K562 (cell line): Measurements from ENCODE around the gene MED13L. TPM values are rescaled to one million over a fixed set of nuclear protein-coding genes. Genes with fewer than 3 reads are reported as not detected.

Experiments
- ATAC-seq: fragments of 200-7000 bp; cut with Tn5 transposase; 3 replicates; pipeline ENCODE4 v1.9.1; 2020; ENCODE audit warnings: moderate library complexity
- BruUV-seq: library from RNA; stranded (reverse); fragments of 400-500 nt; replicated peaks from 2 replicates; lab custom pipeline; 2021; lab: Mats Ljungman, UMichigan
- CTCF ChIA-PET: fragments of 300-600 bp; formaldehyde crosslinking; extraction: SDS; loops from one replicate; lab custom pipeline; 2021; ENCODE audit warnings: low intra/inter-chr PET ratio; lab: Yijun Ruan, JAX
- POLR2A ChIA-PET: fragments of 300-600, 350-650 bp; sonication (Branson Sonifier 250); formaldehyde crosslinking; extraction: SDS; loops from one replicate; lab custom pipeline; 2021; ENCODE audit warnings: antibody characterized with exemption, inconsistent platforms; lab: Yijun Ruan, JAX
- DNase-seq, 4 experiments: peaks; one replicate each; pipeline versions ENCODE4 v3.0.0 to v3.0.0-alpha.2; 2011 to 2018; ENCODE audit warnings: low spot score in 3 of 4, mixed read lengths in 3 of 4; ENCODE audit errors: extremely low read depth in 1 of 4
- FAIRE-seq: peaks from 2 replicates; lab custom pipeline; 2011; peaks lifted over from hg19 to GRCh38; lab: Jason Lieb, UNC
- H2AFZ ChIP-seq: 2 replicates; pipeline ENCODE4 v1.6.0; 2011; ENCODE audit warnings: low read depth, low read length, control low read depth, inconsistent platforms
- H3K27ac ChIP-seq: fragments of 200-600 bp; 3 replicates; pipeline ENCODE4 v1.8.0; 2011; ENCODE audit warnings: low read depth, mild to moderate bottlenecking, control low read depth, inconsistent platforms, low read length, moderate library complexity, mixed read lengths; ENCODE audit errors: extremely low read depth
- H3K27me3 ChIP-seq, 2 experiments: fragments of 300-600 bp in 1 of 2; 2 replicates in 1 of 2; 3 replicates in 1 of 2; pipeline versions ENCODE4 v1.6.0 to v1.8.0; 2011; ENCODE audit warnings: inconsistent platforms in 2 of 2, low read length in 2 of 2, mild to moderate bottlenecking in 1 of 2, mixed read lengths in 1 of 2, moderate library complexity in 1 of 2; ENCODE audit not compliant: control insufficient read depth in 2 of 2, insufficient read depth in 2 of 2
- H3K36me3 ChIP-seq: fragments of 300-600 bp; 3 replicates; pipeline ENCODE4 v1.8.0; 2011; ENCODE audit warnings: mild to moderate bottlenecking, low read length, inconsistent platforms; ENCODE audit not compliant: control insufficient read depth, insufficient read depth
- H3K4me1 ChIP-seq, 2 experiments: fragments of 200-600 bp in 1 of 2; replicated peaks in 1 of 2; 2 replicates in 1 of 2; 3 replicates in 1 of 2; pipeline versions ENCODE4 v1.5.1 to v1.8.0; 2011; ENCODE audit warnings: inconsistent platforms in 2 of 2, low read length in 2 of 2, mild to moderate bottlenecking in 1 of 2, mixed read lengths in 1 of 2, moderate library complexity in 1 of 2; ENCODE audit not compliant: control insufficient read depth in 2 of 2, insufficient read depth in 2 of 2
- H3K4me2 ChIP-seq: 2 replicates; pipeline ENCODE4 v1.6.1; 2011; ENCODE audit warnings: low read length, control low read depth, inconsistent platforms, mixed read lengths; ENCODE audit not compliant: insufficient read depth
- H3K4me3 ChIP-seq: fragments of 200-600 bp; sonication (generic), shearing (Covaris generic); 2 replicates; pipeline ENCODE4 v1.5.1; 2016; ENCODE audit warnings: control low read depth, inconsistent platforms
- H3K79me2 ChIP-seq: fragments of 200-600 bp; 3 replicates; pipeline ENCODE4 v1.8.0; 2011; ENCODE audit warnings: low read length, inconsistent platforms; ENCODE audit not compliant: control insufficient read depth, insufficient read depth
- H3K9ac ChIP-seq, 2 experiments: 2 replicates each; pipeline versions ENCODE4 v1.6.0 to v1.6.1; 2011; ENCODE audit warnings: low read depth in 2 of 2, low read length in 2 of 2, control low read depth in 1 of 2, inconsistent platforms in 1 of 2, mild to moderate bottlenecking in 1 of 2, mixed read lengths in 1 of 2; ENCODE audit not compliant: insufficient read depth in 1 of 2
- H3K9me1 ChIP-seq: one replicate; pipeline ENCODE4 v1.6.0; 2011; ENCODE audit warnings: inconsistent platforms, mild to moderate bottlenecking, low read length, moderate library complexity; ENCODE audit not compliant: control insufficient read depth, insufficient read depth
- H3K9me3 ChIP-seq: replicated peaks from 2 replicates; pipeline ENCODE4 v1.5.1; 2011; ENCODE audit warnings: low read depth, low read length, inconsistent platforms; ENCODE audit not compliant: control insufficient read depth, insufficient read depth
- H4K20me1 ChIP-seq: replicated peaks from 2 replicates; pipeline ENCODE4 v1.6.1; 2011; ENCODE audit warnings: low read length, inconsistent platforms, mixed read lengths; ENCODE audit not compliant: control insufficient read depth, insufficient read depth
- ARNT ChIP-seq, 2 experiments: fragments of 450-650 bp; IDR thresholded peaks; 2 replicates each; pipeline ENCODE4 v1.6.1; 2016; ENCODE audit warnings: mild to moderate bottlenecking in 1 of 2
- E2F1 ChIP-seq: sonication (generic); formaldehyde crosslinking; IDR thresholded peaks from 2 replicates; pipeline ENCODE4 v1.8.1; 2023; ENCODE audit warnings: mild to moderate bottlenecking, missing genetic modification reagents, moderate library complexity
- HMG20A ChIP-seq: fragments of 450-650 bp; formaldehyde crosslinking; conservative IDR thresholded peaks from 2 replicates; pipeline ENCODE4 v1.4.0; 2020; ENCODE audit warnings: mild to moderate bottlenecking, mixed read lengths
- NFRKB ChIP-seq: fragments of 450-650 bp; IDR thresholded peaks from 2 replicates; pipeline ENCODE4 v1.6.1; 2016; ENCODE audit warnings: low read depth
- NKRF ChIP-seq: fragments of 450-650 bp; IDR thresholded peaks from 2 replicates; pipeline ENCODE4 v1.6.1; 2016; ENCODE audit warnings: borderline replicate concordance
- PCBP2 ChIP-seq: fragments of 200-400 bp; formaldehyde crosslinking; IDR thresholded peaks from 2 replicates; pipeline ENCODE4 v1.6.1; 2018; ENCODE audit warnings: low read length, low read depth, mild to moderate bottlenecking, moderate library complexity; ENCODE audit not compliant: poor library complexity, severe bottlenecking
- RBM25 ChIP-seq: fragments of 200-400 bp; formaldehyde crosslinking; IDR thresholded peaks from 2 replicates; pipeline ENCODE4 v1.6.1; 2018; ENCODE audit warnings: low read length, low read depth, moderate library complexity; ENCODE audit not compliant: severe bottlenecking
- THRB ChIP-seq: fragments of 450-650 bp; formaldehyde crosslinking; conservative IDR thresholded peaks from 2 replicates; pipeline ENCODE4 v1.4.0; 2022; ENCODE audit warnings: mild to moderate bottlenecking, missing genetic modification characterization
- ZBTB2 ChIP-seq: fragments of 450-650 bp; IDR thresholded peaks from 2 replicates; pipeline ENCODE4 v1.6.1; 2016; ENCODE audit warnings: antibody characterized with exemption
- ZNF217 ChIP-seq: sonication (generic); formaldehyde crosslinking; IDR thresholded peaks from 2 replicates; pipeline ENCODE4 v1.8.0; 2022; ENCODE audit warnings: mild to moderate bottlenecking, missing genetic modification reagents
- ZNF551 ChIP-seq: fragments of 250-450 bp; sonication (Bioruptor Pico); IDR thresholded peaks from 2 replicates; pipeline ENCODE4 v1.5.0; 2021; ENCODE audit warnings: mild to moderate bottlenecking, moderate library complexity
- WGBS: fragments of 100-300 bp; shearing (Covaris generic); methylation state at CpG from one replicate; pipeline ENCODE4 v1.1.6; 2016; ENCODE audit warnings: low coverage, mixed read lengths; ENCODE audit not compliant: insufficient coverage; ENCODE audit errors: missing lambda C conversion rate; 5-methylcytosine and 5-hydroxymethylcytosine counted together
- in situ Hi-C: fragments of 300-500 bp; cut with MboI; formaldehyde crosslinking; loops from 4 replicates; pipeline ENCODE4 v1.15.0; 2018; ENCODE audit warnings: inconsistent platforms, mixed read lengths
- intact Hi-C: fragments of 100-400 bp; cut with micrococcal nuclease; formaldehyde crosslinking; loops from 2 replicates; pipeline ENCODE4 v1.14.2; 2022
- polyA plus RNA-seq, 8 experiments: library from polyadenylated mRNA; depleted of rRNA in 4 of 8; stranded (reverse) in 5 of 8; unstranded in 3 of 8; fragments of >200 nt; fragmentation: Nextera tagmentation in 2 of 8; fragmentation: Illumina TruSeq in 1 of 8; extraction: Ambion mirVana in 2 of 8; extraction: Trizol in 1 of 8; gene quantifications; 2 replicates each; pipeline versions ENCODE4 v1.2.1 to v1.2.3, GENCODE V29; 2011 to 2014; ENCODE audit warnings: inconsistent platforms in 1 of 8, missing spikeins in 1 of 8
- total RNA-seq, 7 experiments: library from RNA; depleted of rRNA in 6 of 7; stranded (reverse); fragments of >200 nt in 6 of 7; fragmentation: Illumina TruSeq in 2 of 7; extraction: Trizol in 2 of 7; gene quantifications; 2 replicates each; pipeline versions ENCODE4 v1.2.1 to v1.2.3, GENCODE V29; 2011 to 2021; ENCODE audit warnings: low replicate concordance in 1 of 7

MED13L gene
- total and polyA plus RNA-seq, 9 of the 15 experiments (the other 6 are each of a cell fraction or from before 2014, with no cell fraction given), result 13.4 to 90.3 (median 36.9) TPM

GRCh38 chr12:116155383-116155782 lies 122.1 kb downstream of the MED13L start (continued):
- TF ChIP-seq ZNF551 (CRISPR knock-in tag) (no peak), NKRF (no peak), ZBTB2 (no peak), PCBP2 (no peak)
- TF ChIP-seq, all 486 proteins: peak for 0

- H3K27ac ChIP-seq, result no peak overlapping the region
- no peak for DNase-seq
- peaks cover 0 to 16% of the 10 kb centered on the region in 2 experiments; a peak in 3 of 5 replicates for H3K4me1 ChIP-seq
- intact Hi-C loops (no loop called here), in situ Hi-C loops (no loop called here)
- no TSS peak for BruUV-seq
- H3K9me1 ChIP-seq, result no peaks in the 10 kb centered on the region
- H3K4me3 ChIP-seq, result no peak overlapping the region
- peaks cover 10% of the 10 kb centered on the region for H4K20me1 ChIP-seq
- 79% methylated on average over 2 of the region's 2 CpGs for WGBS
- H3K4me2 ChIP-seq, result no peak overlapping the region
- TF ChIP-seq THRB (no peak), ARNT (IDR thresholded peaks at IDR 0.05) (no peak), HMG20A (CRISPR knock-in tag) (no peak), ZNF217 (CRISPR knock-in tag) (no peak), RBM25 (no peak), NFRKB (no peak), E2F1 (no peak)
- ATAC-seq, result no peak
- no peaks in the 10 kb centered on the region for H3K9me3 ChIP-seq
- ChIA-PET CTCF (no interaction called here), POLR2A (no interaction called here)
- H2AFZ ChIP-seq, result no peak overlapping the region
- no peak for FAIRE-seq
- no peaks in the 10 kb centered on the region for H3K27me3 ChIP-seq
- no peaks in the 10 kb centered on the region for H3K36me3 ChIP-seq
- H3K79me2 ChIP-seq, result peaks cover 98% of the 10 kb centered on the region
- no peak overlapping the region for H3K9ac ChIP-seq
Observed at GRCh38 chr12:116153983-116154382, 123.5 kb downstream of the MED13L start.
